ENCODE results near the gene PGA4. TPM values are rescaled to one million over a fixed set of nuclear protein-coding genes. Genes with fewer than 3 reads are reported as not detected.
"Not testable (repeated sequence)": the region's sequence is repeated elsewhere in the genome, so short reads cannot be mapped to it uniquely, and the experiment has no call there.

PGA4 gene
- total RNA-seq, 1 experiment from 2014 or later = not detected

DNA sequence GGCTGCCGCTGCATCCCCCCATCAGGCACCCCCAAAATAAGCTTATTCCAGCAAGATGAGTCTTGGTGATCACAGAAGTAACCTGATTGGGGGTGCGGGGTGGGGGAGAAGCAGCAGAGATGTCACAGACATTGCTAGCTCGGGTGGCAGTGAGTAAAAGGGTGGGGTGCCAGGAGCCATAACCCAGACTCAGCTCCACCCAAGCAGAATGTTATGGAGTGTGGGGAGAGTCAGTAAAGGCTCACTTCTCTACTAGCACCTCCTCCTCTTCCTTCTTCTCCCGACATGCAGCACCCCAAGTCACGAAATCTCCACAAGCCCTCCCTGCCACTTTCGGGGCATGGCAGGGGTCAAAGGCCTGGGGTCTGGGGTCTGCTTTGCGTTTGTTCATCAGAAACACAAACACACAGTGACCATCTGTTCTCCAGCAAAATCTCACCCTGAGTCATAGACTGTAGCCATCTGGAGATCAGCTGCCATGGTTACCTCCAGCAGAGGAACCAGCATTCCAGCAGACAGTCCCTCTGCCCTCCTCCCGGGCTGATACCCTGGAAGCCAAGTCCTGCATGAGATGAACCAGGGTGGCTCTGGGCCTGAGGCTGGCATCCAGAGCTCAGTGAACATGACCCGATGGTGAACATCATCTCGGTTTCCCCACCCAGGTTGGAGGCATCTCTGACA, 23.3 kb downstream of the PGA4 start:
- H3K4me1 Mint-ChIP-seq (ENCODE audit: insufficient read depth, unreplicated experiment) = not testable (repeated sequence)

DNA sequence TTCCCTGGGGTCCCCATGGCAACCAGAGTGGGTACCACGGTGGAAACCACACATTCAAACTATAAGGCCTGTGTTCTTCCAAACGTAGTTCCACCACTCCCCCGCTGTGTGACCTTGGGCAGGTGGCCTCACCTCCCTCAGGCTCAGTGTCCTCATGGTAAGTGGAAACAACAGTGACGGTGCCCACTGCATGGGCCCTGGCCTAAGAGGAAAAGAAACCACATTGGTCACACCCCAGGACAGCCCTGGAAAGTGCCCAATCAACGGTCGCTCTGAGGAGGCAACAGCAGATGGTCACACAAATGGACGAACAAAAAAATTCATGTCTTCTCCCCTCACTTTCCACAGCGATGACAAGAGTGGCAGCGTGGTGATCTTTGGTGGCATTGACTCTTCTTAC, 25.9 kb downstream of the PGA4 start:
- DNase-seq (ENCODE audit: unreplicated experiment); H3K27ac Mint-ChIP-seq (ENCODE audit: low read depth, unreplicated experiment); intact Hi-C loops (cut with micrococcal nuclease); CTCF ChIA-PET; H3K4me3 Mint-ChIP-seq (ENCODE audit: unreplicated experiment); POLR2A ChIA-PET; H3K36me3 Mint-ChIP-seq (ENCODE audit: insufficient read depth, unreplicated experiment); H3K9me3 Mint-ChIP-seq (ENCODE audit: unreplicated experiment); H3K4me1 Mint-ChIP-seq (ENCODE audit: insufficient read depth, unreplicated experiment); BruUV-seq (replicated peaks): not testable (repeated sequence)
- peaks cover 41% of the 10 kb centered on the region for H3K27me3 Mint-ChIP-seq (ENCODE audit: insufficient read depth, unreplicated experiment)

More for the DNA sequence above, 23.3 kb downstream of the PGA4 start:
- POLR2A ChIA-PET; H3K9me3 Mint-ChIP-seq (ENCODE audit: unreplicated experiment); intact Hi-C loops (cut with micrococcal nuclease); H3K4me3 Mint-ChIP-seq (ENCODE audit: unreplicated experiment); CTCF ChIA-PET; H3K36me3 Mint-ChIP-seq (ENCODE audit: insufficient read depth, unreplicated experiment); H3K27ac Mint-ChIP-seq (ENCODE audit: low read depth, unreplicated experiment); DNase-seq (ENCODE audit: unreplicated experiment); BruUV-seq (replicated peaks): not testable (repeated sequence)
- peaks cover 26% of the 10 kb centered on the region for H3K27me3 Mint-ChIP-seq (ENCODE audit: insufficient read depth, unreplicated experiment)

DNA sequence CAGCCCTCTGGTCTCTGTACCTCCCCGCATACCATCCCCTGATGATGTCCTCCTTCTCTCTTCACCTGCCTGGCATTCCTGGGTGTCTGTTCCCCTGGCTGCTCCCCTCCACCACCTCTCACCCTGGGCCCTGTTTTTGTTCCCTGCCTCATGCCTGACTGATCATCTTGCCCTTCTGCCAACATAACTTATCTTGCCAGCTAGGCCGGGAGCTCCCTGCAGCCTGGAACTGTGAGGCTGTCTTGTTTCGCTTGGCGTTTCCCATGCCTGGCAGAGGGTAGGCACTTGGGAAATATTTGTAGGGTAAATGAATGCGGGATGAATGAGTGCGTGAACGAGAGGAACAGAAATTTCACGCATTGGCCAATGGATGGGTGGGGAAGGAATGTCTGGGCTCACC, 27.1 kb downstream of the PGA4 start:
- H3K27ac Mint-ChIP-seq (ENCODE audit: low read depth, unreplicated experiment); CTCF ChIA-PET; H3K9me3 Mint-ChIP-seq (ENCODE audit: unreplicated experiment); BruUV-seq (replicated peaks); intact Hi-C loops (cut with micrococcal nuclease); H3K36me3 Mint-ChIP-seq (ENCODE audit: insufficient read depth, unreplicated experiment); H3K4me1 Mint-ChIP-seq (ENCODE audit: insufficient read depth, unreplicated experiment); DNase-seq (ENCODE audit: unreplicated experiment); POLR2A ChIA-PET; H3K4me3 Mint-ChIP-seq (ENCODE audit: unreplicated experiment): not testable (repeated sequence)
- peaks cover 50% of the 10 kb centered on the region for H3K27me3 Mint-ChIP-seq (ENCODE audit: insufficient read depth, unreplicated experiment)

DNA sequence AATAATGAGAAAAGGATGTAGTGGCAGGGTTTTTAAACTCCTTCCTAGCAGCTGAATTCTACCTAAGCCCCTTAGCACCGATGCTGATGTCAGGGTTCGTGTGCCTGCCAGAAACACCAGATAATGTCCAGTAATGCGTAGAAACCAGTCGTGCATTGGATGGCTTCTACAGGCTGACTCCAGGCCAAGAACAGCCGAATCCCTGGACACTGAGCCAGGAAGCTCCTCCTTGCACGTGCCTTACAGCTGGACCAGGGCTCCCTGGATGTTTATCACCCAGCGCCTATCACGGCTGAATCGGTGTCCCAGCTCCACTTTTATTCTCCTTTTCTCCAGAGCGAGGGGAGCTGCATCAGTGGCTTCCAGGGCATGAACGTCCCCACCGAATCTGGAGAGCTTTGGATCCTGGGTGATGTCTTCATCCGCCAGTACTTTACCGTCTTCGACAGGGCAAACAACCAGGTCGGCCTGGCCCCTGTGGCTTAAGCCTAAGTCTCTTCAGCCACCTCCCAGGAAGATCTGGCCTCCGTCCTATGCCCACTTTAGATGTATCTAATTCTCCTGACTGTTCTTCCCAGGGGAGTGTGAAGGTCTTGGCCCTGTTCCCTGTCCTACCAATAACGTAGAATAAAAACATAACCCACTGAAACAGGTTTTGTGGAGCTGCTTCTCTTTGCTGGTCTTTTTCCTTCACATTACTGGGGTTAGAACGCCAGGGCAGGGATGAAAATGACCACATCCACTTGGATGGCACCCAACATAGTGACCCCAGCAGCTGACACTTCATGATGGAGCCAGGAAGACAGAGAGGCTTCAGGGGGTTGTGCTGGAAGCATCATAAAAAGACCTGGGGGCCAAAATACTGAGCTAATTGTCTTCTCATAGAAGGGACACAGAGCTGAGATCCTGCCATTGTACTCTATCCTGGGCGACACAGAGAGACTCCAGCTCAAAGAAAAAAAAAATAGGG, 28.9 kb downstream of the PGA4 start:
- intact Hi-C loops (cut with micrococcal nuclease) = loop anchor here (10.0 kb wide), 1 partner anchor 84 kb away; the partner anchor contains the start of genes DDB1 and TKFC
- H3K36me3 Mint-ChIP-seq (ENCODE audit: insufficient read depth, unreplicated experiment); H3K9me3 Mint-ChIP-seq (ENCODE audit: unreplicated experiment); BruUV-seq (replicated peaks); H3K4me3 Mint-ChIP-seq (ENCODE audit: unreplicated experiment); H3K27ac Mint-ChIP-seq (ENCODE audit: low read depth, unreplicated experiment); H3K4me1 Mint-ChIP-seq (ENCODE audit: insufficient read depth, unreplicated experiment); DNase-seq (ENCODE audit: unreplicated experiment); POLR2A ChIA-PET: not testable (repeated sequence)
- peaks cover 50% of the 10 kb centered on the region for H3K27me3 Mint-ChIP-seq (ENCODE audit: insufficient read depth, unreplicated experiment)
- CTCF ChIA-PET = interaction anchor here (0.6 to 7.3 kb wide), 7 partner anchors 115 to 1984 kb away, joined by 3 to 55 read pairs (median 3); no protein-coding TSS in a partner anchor

DNA sequence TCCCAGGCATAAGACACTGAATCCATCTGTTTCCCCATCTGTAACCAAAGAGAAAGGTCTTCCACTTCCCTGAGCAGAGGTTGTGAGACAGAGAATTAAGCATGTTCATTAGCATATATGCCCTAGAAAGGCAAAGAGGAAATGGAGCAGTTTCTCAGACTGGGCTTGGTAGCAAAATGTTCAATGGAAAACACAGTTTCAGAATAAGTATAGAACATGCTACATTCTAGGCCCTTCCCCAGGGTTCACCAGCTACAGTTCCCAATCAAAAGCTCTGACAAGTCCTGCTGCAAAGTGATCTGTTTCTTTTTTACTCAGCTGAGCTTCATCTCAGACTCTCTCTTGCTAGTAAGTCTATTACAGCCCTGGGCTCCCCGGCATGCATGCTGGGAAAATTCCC, 30.2 kb downstream of the PGA4 start:
- intact Hi-C loops (cut with micrococcal nuclease) = loop anchor here (10.0 kb wide), 1 partner anchor 82 kb away; the partner anchor contains the start of genes DDB1 and TKFC
- H3K4me3 Mint-ChIP-seq (ENCODE audit: unreplicated experiment); POLR2A ChIA-PET: not testable (repeated sequence)

DNA sequence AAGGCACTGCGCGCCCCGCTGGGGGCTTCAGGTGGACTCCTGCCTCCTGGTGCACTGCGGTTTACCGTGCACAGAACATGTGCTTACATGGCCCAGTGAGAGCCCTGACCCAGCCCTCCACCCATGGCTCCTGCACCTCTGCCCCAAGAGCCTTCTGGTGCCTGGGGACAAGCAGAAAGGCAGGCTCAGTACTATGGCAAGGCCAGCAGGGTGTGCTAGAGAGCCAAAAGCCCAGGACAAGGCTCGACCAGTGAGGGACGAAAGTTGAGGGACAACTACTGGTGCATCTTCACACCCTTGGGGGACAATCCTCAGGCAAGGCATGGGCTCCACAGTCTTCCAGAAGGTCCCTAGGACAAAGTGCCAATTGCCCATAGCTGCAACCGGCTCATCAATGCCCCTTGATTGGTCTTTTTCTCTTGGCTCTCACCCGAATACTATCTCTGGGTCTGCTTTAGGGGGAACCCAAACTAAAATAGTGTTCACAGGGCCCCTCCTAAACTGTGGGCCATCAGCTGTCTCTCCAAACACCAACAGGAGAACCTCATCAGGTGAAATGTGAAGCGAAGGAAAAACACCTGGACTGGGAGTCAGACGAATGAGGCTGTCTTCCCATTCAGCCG, 32.4 kb downstream of the PGA4 start:
- H3K4me3 Mint-ChIP-seq (ENCODE audit: unreplicated experiment) = no peak overlapping the region
- DNase-seq (ENCODE audit: unreplicated experiment) = peak; percentile 71
- H3K36me3 Mint-ChIP-seq (ENCODE audit: insufficient read depth, unreplicated experiment) = no peaks in the 10 kb centered on the region
- intact Hi-C loops (cut with micrococcal nuclease) = loop anchor here (1.0 to 10.0 kb wide), 4 partner anchors 26 to 131 kb away; partner anchors contain the start of genes DDB1 and TKFC
- ChIA-PET CTCF (interaction anchor here (0.6 to 7.3 kb wide), 35 partner anchors 8 to 418 kb away, joined by 3 to 55 read pairs (median 4); partner anchors contain the start of gene VWCE), POLR2A (interaction anchor here (0.7 to 2.0 kb wide), 5 partner anchors 17 to 138 kb away, joined by 3 to 5 read pairs (median 4); partner anchors contain the start of gene TMEM216)
- H3K9me3 Mint-ChIP-seq (ENCODE audit: unreplicated experiment) = no peaks in the 10 kb centered on the region
- H3K27me3 Mint-ChIP-seq (ENCODE audit: insufficient read depth, unreplicated experiment) = peaks cover 34% of the 10 kb centered on the region
- H3K27ac Mint-ChIP-seq (ENCODE audit: low read depth, unreplicated experiment) = no peak overlapping the region
- H3K4me1 Mint-ChIP-seq (ENCODE audit: insufficient read depth, unreplicated experiment) = no peaks in the 10 kb centered on the region
- no TSS peak for BruUV-seq (replicated peaks)
- TF ChIP-seq, protein P1, sequence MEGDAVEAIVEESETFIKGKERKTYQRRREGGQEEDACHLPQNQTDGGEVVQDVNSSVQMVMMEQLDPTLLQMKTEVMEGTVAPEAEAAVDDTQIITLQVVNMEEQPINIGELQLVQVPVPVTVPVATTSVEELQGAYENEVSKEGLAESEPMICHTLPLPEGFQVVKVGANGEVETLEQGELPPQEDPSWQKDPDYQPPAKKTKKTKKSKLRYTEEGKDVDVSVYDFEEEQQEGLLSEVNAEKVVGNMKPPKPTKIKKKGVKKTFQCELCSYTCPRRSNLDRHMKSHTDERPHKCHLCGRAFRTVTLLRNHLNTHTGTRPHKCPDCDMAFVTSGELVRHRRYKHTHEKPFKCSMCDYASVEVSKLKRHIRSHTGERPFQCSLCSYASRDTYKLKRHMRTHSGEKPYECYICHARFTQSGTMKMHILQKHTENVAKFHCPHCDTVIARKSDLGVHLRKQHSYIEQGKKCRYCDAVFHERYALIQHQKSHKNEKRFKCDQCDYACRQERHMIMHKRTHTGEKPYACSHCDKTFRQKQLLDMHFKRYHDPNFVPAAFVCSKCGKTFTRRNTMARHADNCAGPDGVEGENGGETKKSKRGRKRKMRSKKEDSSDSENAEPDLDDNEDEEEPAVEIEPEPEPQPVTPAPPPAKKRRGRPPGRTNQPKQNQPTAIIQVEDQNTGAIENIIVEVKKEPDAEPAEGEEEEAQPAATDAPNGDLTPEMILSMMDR (IDR thresholded peaks at IDR 0.05; ENCODE audit: unreplicated experiment) = peak; percentile 89

More for the DNA sequence above, 30.2 kb downstream of the PGA4 start:
- H3K27me3 Mint-ChIP-seq (ENCODE audit: insufficient read depth, unreplicated experiment) = peaks cover 45% of the 10 kb centered on the region
- BruUV-seq (replicated peaks); H3K9me3 Mint-ChIP-seq (ENCODE audit: unreplicated experiment); DNase-seq (ENCODE audit: unreplicated experiment); H3K36me3 Mint-ChIP-seq (ENCODE audit: insufficient read depth, unreplicated experiment); H3K27ac Mint-ChIP-seq (ENCODE audit: low read depth, unreplicated experiment); H3K4me1 Mint-ChIP-seq (ENCODE audit: insufficient read depth, unreplicated experiment): not testable (repeated sequence)
- CTCF ChIA-PET = interaction anchor here (1.1 to 7.3 kb wide), 2 partner anchors 16 to 133 kb away, joined by 3 to 55 read pairs; no protein-coding TSS in a partner anchor
